ENCODE data around the gene LRSAM1.
A peak's percentile ranks its signal among the peaks of the same experiment; 100 is the strongest.

LRSAM1 gene

GRCh38 chr9:127450830-127451607, at the start of gene LRSAM1, which contains the start of gene RPL12:
TSS of gene LRSAM1 (plus strand) at chr9:127451510. CDS start at chr9:127454528, 3,018 bp downstream.
TSS of gene RPL12 (minus strand) at chr9:127451406. CDS start at chr9:127451317, 89 bp downstream.
- peak; percentile 82 for DNase-seq

GRCh38 chr9:127402401-127403090, 48.8 kb upstream of the LRSAM1 start:
- DNase-seq, result no peak

- no peak for DNase-seq
These were observed 47.7 kb upstream of the LRSAM1 start for GRCh38 chr9:127403507-127404192.

- no peak for DNase-seq
These were observed 46.7 kb upstream of the LRSAM1 start for GRCh38 chr9:127404631-127405030.

- no peak for DNase-seq
These were observed 45.8 kb upstream of the LRSAM1 start for GRCh38 chr9:127405344-127406125.

GRCh38 chr9:127406799-127407491, 44.4 kb upstream of the LRSAM1 start:
- no peak for DNase-seq

- no peak for DNase-seq
These were observed 43.8 kb upstream of the LRSAM1 start for GRCh38 chr9:127407492-127407843.

- DNase-seq, result no peak
These were observed 40.2 kb upstream of the LRSAM1 start for GRCh38 chr9:127411122-127411521.

- no peak for DNase-seq
These were observed 36.2 kb upstream of the LRSAM1 start for GRCh38 chr9:127415141-127415540.

GRCh38 chr9:127415657-127416056, 35.7 kb upstream of the LRSAM1 start:
- no peak for DNase-seq

GRCh38 chr9:127417131-127418036, 33.9 kb upstream of the LRSAM1 start:
- DNase-seq, result peak; percentile 41

GRCh38 chr9:127418037-127418471, 33.3 kb upstream of the LRSAM1 start:
- no peak for DNase-seq

- DNase-seq, result no peak
These were observed 32.0 kb upstream of the LRSAM1 start for GRCh38 chr9:127419348-127419747.

- no peak for DNase-seq
These were observed 30.3 kb upstream of the LRSAM1 start for GRCh38 chr9:127421057-127421456.

GRCh38 chr9:127422133-127422782, 29.1 kb upstream of the LRSAM1 start:
- no peak for DNase-seq

GRCh38 chr9:127422787-127423186, 28.5 kb upstream of the LRSAM1 start:
- DNase-seq, result no peak

- peak; percentile 21 for DNase-seq
These were observed 27.8 kb upstream of the LRSAM1 start for GRCh38 chr9:127423476-127423933.

- DNase-seq, result peak; percentile 85
These were observed 27.2 kb upstream of the LRSAM1 start, which contains the start of gene ZNF79 for GRCh38 chr9:127423934-127424675. TSS of gene ZNF79 (plus strand) at chr9:127424382. CDS start at chr9:127424788, 406 bp downstream.

GRCh38 chr9:127424676-127424999, 26.7 kb upstream of the LRSAM1 start:
- no peak for DNase-seq

GRCh38 chr9:127426756-127427155, 24.6 kb upstream of the LRSAM1 start:
- no peak for DNase-seq
